ENCODE results near the gene TMPRSS4. TPM values are rescaled to one million over a fixed set of nuclear protein-coding genes. Genes with fewer than 3 reads are reported as not detected.

Gene TMPRSS4
- total RNA-seq, 2 donors from 2014 or later: 6.5 TPM; not detected in 1

GRCh38 chr11:118124929-118125535 is 48.2 kb downstream of the TMPRSS4 start:
- Histone ChIP-seq H3K9me3 (no peaks in the 10 kb centered on the region), H3K27me3 (no peaks in the 10 kb centered on the region), H3K36me3 (replicated peaks in 1 of 2; ENCODE audit: insufficient read depth in 1 of 2, low read depth in 2 of 2) (no peaks in the 10 kb centered on the region), H3K4me3 (no peak overlapping the region), H3K4me1 (no peaks in the 10 kb centered on the region), H3K27ac (no peak overlapping the region)
- TF ChIP-seq CTCF (IDR thresholded peaks at IDR 0.05) (no peak), POLR2A (IDR thresholded peaks at IDR 0.05) (no peak)
- 69 to 80% methylated on average over 8 of the region's 8 CpGs for WGBS, 2 donors
- ATAC-seq (no peak), DNase-seq (no peak)
- intact Hi-C loops (cut with DNase I): no loop called here

DNA sequence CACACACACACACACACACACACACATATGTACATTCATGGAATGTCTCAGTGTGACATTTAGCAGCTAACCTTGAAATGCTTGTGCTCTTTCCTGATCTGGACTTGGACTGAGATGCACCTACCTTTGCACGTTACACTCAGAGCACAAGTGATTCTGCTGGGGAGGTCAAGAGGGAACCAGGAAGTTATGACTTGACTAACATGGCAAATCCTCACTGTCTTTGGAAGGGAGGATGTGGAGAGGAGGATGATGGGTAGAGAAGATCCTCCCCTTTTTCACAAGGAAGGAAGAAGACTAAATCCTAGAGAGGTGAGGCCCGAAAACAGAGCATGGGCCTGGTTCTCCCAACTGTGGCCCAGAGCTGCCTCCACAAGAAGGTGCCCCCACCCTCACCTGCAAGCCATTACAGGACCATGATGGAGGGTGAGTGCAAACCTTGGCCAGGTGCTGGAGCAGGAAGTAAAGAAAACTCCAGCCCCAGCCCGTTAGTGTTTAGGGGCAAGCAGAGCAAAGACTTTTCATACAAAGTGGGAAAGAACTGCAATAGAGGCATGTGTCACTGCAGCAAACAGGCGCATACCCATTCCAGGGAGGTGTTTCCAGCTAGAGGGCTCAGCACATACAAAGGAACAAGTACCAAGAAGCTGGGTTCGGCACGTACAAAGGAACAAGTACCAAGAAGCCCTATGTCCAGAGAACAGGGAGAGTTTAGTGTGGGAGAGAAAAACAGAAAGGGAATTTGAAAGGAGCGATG is 49.4 kb downstream of the TMPRSS4 start:
- no peak overlapping the region for H3K4me3 ChIP-seq
- ATAC-seq (no peak), DNase-seq (no peak)
- H3K27ac ChIP-seq: no peak overlapping the region
- intact Hi-C loops (cut with DNase I): no loop called here
- H3K4me1 ChIP-seq: no peaks in the 10 kb centered on the region
- no peak for TF ChIP-seq POLR2A (IDR thresholded peaks at IDR 0.05)
- TF ChIP-seq CTCF (IDR thresholded peaks at IDR 0.05): no peak
- H3K27me3 ChIP-seq: no peaks in the 10 kb centered on the region
- H3K9me3 ChIP-seq: no peaks in the 10 kb centered on the region
- no peaks in the 10 kb centered on the region for H3K36me3 ChIP-seq (replicated peaks in 1 of 2; ENCODE audit: insufficient read depth in 1 of 2, low read depth in 2 of 2)
- WGBS, 2 donors: 78% methylated on average over 7 of the region's 7 CpGs

DNA sequence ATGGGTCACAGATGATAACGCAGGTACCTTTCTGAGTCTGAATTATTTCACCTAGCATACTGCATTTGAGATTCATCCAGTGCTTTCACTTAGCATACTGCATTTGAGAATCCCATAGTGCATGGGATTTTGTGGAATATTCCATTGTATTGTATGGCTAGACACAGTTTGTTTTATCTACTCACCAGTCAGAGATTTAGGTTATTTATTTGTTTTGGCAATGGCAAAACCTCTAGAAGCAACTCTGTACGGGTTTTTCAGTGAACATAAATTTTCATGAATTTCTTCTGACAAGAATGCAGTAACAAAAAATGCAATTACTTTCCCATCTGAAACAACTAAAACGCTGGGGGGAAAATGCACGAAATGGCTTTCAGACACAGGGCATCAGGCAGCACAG is 51.4 kb downstream of the TMPRSS4 start:
- TF ChIP-seq CTCF (IDR thresholded peaks at IDR 0.05): no peak
- TF ChIP-seq POLR2A (IDR thresholded peaks at IDR 0.05): no peak
- intact Hi-C loops (cut with DNase I): no loop called here
- no peak overlapping the region for H3K27ac ChIP-seq
- H3K4me3 ChIP-seq: no peak overlapping the region
- H3K36me3 ChIP-seq (replicated peaks in 1 of 2; ENCODE audit: insufficient read depth in 1 of 2, low read depth in 2 of 2): no peaks in the 10 kb centered on the region
- ATAC-seq (no peak), DNase-seq (no peak)
- no peaks in the 10 kb centered on the region for H3K9me3 ChIP-seq
- no peaks in the 10 kb centered on the region for H3K27me3 ChIP-seq
- 37% methylated on average over 4 of the region's 4 CpGs for WGBS, 2 donors
- no peaks in the 10 kb centered on the region for H3K4me1 ChIP-seq

GRCh38 chr11:118128721-118129470 is 52.0 kb downstream of the TMPRSS4 start:
- H3K4me3 ChIP-seq: no peak overlapping the region
- H3K36me3 ChIP-seq (replicated peaks in 1 of 2; ENCODE audit: insufficient read depth in 1 of 2, low read depth in 2 of 2): no peaks in the 10 kb centered on the region
- no peak for ATAC-seq
- WGBS, 2 donors: 63 to 64% methylated on average over 11 of the region's 11 CpGs
- no peaks in the 10 kb centered on the region for H3K9me3 ChIP-seq
- no peaks in the 10 kb centered on the region for H3K4me1 ChIP-seq
- no peaks in the 10 kb centered on the region for H3K27me3 ChIP-seq
- TF ChIP-seq POLR2A (IDR thresholded peaks at IDR 0.05) (no peak), CTCF (IDR thresholded peaks at IDR 0.05) (no peak)
- intact Hi-C loops (cut with DNase I): no loop called here
- H3K27ac ChIP-seq: no peak overlapping the region
- DNase-seq: no peak

Measured in body of pancreas (tissue), 4 donors.